CD14-positive monocyte (primary cell): ENCODE measurements around the gene NUMB. TPM values are rescaled to one million over a fixed set of nuclear protein-coding genes. Genes with fewer than 3 reads are reported as not detected.
A peak's percentile ranks its signal among the peaks of the same experiment; 100 is the strongest.

Experiments
- DNase-seq, 3 donors: peaks; one replicate each; pipeline ENCODE4 v3.0.0-alpha.2; 2011 to 2022
- H2AFZ ChIP-seq: 2 replicates; pipeline ENCODE4 v1.6.0; 2012; ENCODE audit warnings: mild to moderate bottlenecking, low read depth, low read length, inconsistent platforms; ENCODE audit not compliant: insufficient read depth, poor library complexity, severe bottlenecking
- H3K27ac ChIP-seq, 2 donors: 1 replicate in 1 of 2; 2 replicates in 1 of 2; pipeline ENCODE4 v1.5.1; 2012 to 2013; ENCODE audit warnings: low read length in 2 of 2, control low read depth in 1 of 2, inconsistent platforms in 1 of 2, low read depth in 1 of 2, mild to moderate bottlenecking in 1 of 2
- H3K27me3 ChIP-seq, 2 donors: one replicate each; pipeline versions ENCODE4 v1.6.0 to v1.6.1; 2011 to 2013; ENCODE audit warnings: low read length in 2 of 2; ENCODE audit not compliant: control insufficient read depth in 2 of 2, insufficient read depth in 2 of 2
- H3K36me3 ChIP-seq, 2 donors: replicated peaks in 1 of 2; 1 replicate in 1 of 2; 2 replicates in 1 of 2; pipeline versions ENCODE4 v1.5.1 to v1.6.1; 2012 to 2013; ENCODE audit warnings: low read length in 2 of 2, control low read depth in 1 of 2, inconsistent platforms in 1 of 2, mild to moderate bottlenecking in 1 of 2; ENCODE audit not compliant: insufficient read depth in 2 of 2, control insufficient read depth in 1 of 2
- H3K4me1 ChIP-seq, 2 donors: 1 replicate in 1 of 2; 2 replicates in 1 of 2; pipeline versions ENCODE4 v1.5.1 to v1.6.1; 2012 to 2013; ENCODE audit warnings: low read length in 2 of 2, control low read depth in 1 of 2, inconsistent platforms in 1 of 2, mild to moderate bottlenecking in 1 of 2, moderate library complexity in 1 of 2; ENCODE audit not compliant: insufficient read depth in 2 of 2, control insufficient read depth in 1 of 2
- H3K4me2 ChIP-seq: replicated peaks from 2 replicates; pipeline ENCODE3; 2012; ENCODE audit warnings: low read length, moderate library complexity, mild to moderate bottlenecking; ENCODE audit not compliant: poor library complexity, severe bottlenecking; ENCODE audit errors: extremely low read depth
- H3K4me3 ChIP-seq, 3 experiments: fragments of 200-600 bp in 1 of 3; sonication (generic) in 1 of 3; replicated peaks in 1 of 3; 1 replicate in 2 of 3; 2 replicates in 1 of 3; pipeline ENCODE4 v1.5.1; 2011 to 2013; ENCODE audit warnings: low read length in 3 of 3, mild to moderate bottlenecking in 3 of 3, control low read depth in 2 of 3, low read depth in 2 of 3, inconsistent platforms in 1 of 3, moderate library complexity in 1 of 3
- H3K79me2 ChIP-seq: 2 replicates; pipeline ENCODE4 v1.6.0; 2012; ENCODE audit warnings: mild to moderate bottlenecking, control low read depth, inconsistent platforms, low read length, moderate library complexity; ENCODE audit not compliant: insufficient read depth
- H3K9ac ChIP-seq: 2 replicates; pipeline ENCODE4 v1.6.0; 2017; ENCODE audit warnings: low read length, mild to moderate bottlenecking; ENCODE audit not compliant: insufficient read depth, poor library complexity, severe bottlenecking
- H3K9me3 ChIP-seq, 2 donors: replicated peaks in 1 of 2; 1 replicate in 1 of 2; 2 replicates in 1 of 2; pipeline versions ENCODE4 v1.5.1 to v1.6.1; 2012 to 2013; ENCODE audit warnings: low read length in 2 of 2, control low read depth in 1 of 2; ENCODE audit not compliant: control insufficient read depth in 1 of 2, insufficient read depth in 1 of 2
- H4K20me1 ChIP-seq: 2 replicates; pipeline ENCODE4 v1.6.0; 2012; ENCODE audit warnings: mild to moderate bottlenecking, low read length, control low read depth, moderate library complexity; ENCODE audit not compliant: insufficient read depth
- H3K27ac Mint-ChIP-seq, 7 donors: one replicate each; pipeline ENCODE4 v1.8.0; 2020; ENCODE audit warnings: mild to moderate bottlenecking in 7 of 7, mixed read lengths in 7 of 7, moderate library complexity in 6 of 7, inconsistent platforms in 2 of 7
- H3K27me3 Mint-ChIP-seq, 3 donors: one replicate each; pipeline ENCODE4 v1.8.0; 2021 to 2022; ENCODE audit warnings: low read depth in 3 of 3, mild to moderate bottlenecking in 3 of 3, mixed read lengths in 3 of 3, moderate library complexity in 3 of 3, inconsistent platforms in 1 of 3
- H3K36me3 Mint-ChIP-seq, 2 donors: one replicate each; pipeline ENCODE4 v1.8.0; 2020; ENCODE audit warnings: mixed read lengths in 2 of 2, inconsistent platforms in 1 of 2, mild to moderate bottlenecking in 1 of 2
- H3K4me1 Mint-ChIP-seq: one replicate; pipeline ENCODE4 v1.8.0; 2020; ENCODE audit warnings: mild to moderate bottlenecking, mixed read lengths
- H3K4me3 Mint-ChIP-seq, 2 donors: one replicate each; pipeline ENCODE4 v1.8.0; 2020; ENCODE audit warnings: mild to moderate bottlenecking in 2 of 2, mixed read lengths in 2 of 2, moderate library complexity in 1 of 2
- H3K9me3 Mint-ChIP-seq, 7 donors: one replicate each; pipeline ENCODE4 v1.8.0; 2020 to 2022; ENCODE audit warnings: mixed read lengths in 7 of 7, mild to moderate bottlenecking in 6 of 7, moderate library complexity in 6 of 7, inconsistent platforms in 2 of 7
- CTCF ChIP-seq: fragments of 200-600 bp; IDR thresholded peaks from one replicate; pipeline ENCODE4 v1.8.0; 2022; ENCODE audit warnings: antibody characterized with exemption, mild to moderate bottlenecking
- WGBS: methylation state at CpG from one replicate; pipeline ENCODE4 v1.1.5; 2013; ENCODE audit warnings: missing lambda C conversion rate; ENCODE audit not compliant: insufficient coverage; 5-methylcytosine and 5-hydroxymethylcytosine counted together
- intact Hi-C, 2 donors: fragments of 100-400 bp; cut with micrococcal nuclease; formaldehyde crosslinking; loops; one replicate each; pipeline versions ENCODE4 v1.15.0 to v1.15.1; 2023
- polyA plus RNA-seq, 3 donors: library from polyadenylated mRNA; depleted of rRNA in 1 of 3; unstranded in 2 of 3; stranded (reverse) in 1 of 3; fragments of 300-500 nt in 2 of 3; fragments of >200 nt in 1 of 3; fragmentation: Illumina TruSeq in 2 of 3; gene quantifications; 1 replicate in 2 of 3; 2 replicates in 1 of 3; pipeline ENCODE4 v1.2.3, GENCODE V29; 2012 to 2021

The NUMB gene
- polyA plus RNA-seq, 3 donors, result 83.4 to 223 (median 126) TPM

GRCh38 chr14:73463411-73463810 is 5.1 kb upstream of the NUMB start:
- peak overlapping the region; percentile 87 to 92 for H3K4me3 Mint-ChIP-seq
- H3K4me1 Mint-ChIP-seq, result peaks cover 91% of the 10 kb centered on the region
- no peak overlapping the region for H2AFZ ChIP-seq
- H3K4me2 ChIP-seq, result peak overlapping the region; percentile 92
- H3K4me1 ChIP-seq, result peaks cover 84 to 96% of the 10 kb centered on the region in 2 donors
- H3K27ac ChIP-seq, result peak overlapping the region; percentile 89 to 98
- intact Hi-C loops, result no loop called here
- peaks cover 20 to 25% of the 10 kb centered on the region in 2 donors for H3K36me3 Mint-ChIP-seq
- no peaks in the 10 kb centered on the region for H3K36me3 ChIP-seq
- H3K27me3 ChIP-seq, result no peaks in the 10 kb centered on the region
- H3K9me3 Mint-ChIP-seq, result no peaks in the 10 kb centered on the region
- peak overlapping the region; percentile 47 for H3K9ac ChIP-seq
- H3K4me3 ChIP-seq, result peak overlapping the region; percentile 33 to 79 (median 76)
- peaks cover 0 to 4% (median 0%) of the 10 kb centered on the region in 3 donors for H3K27me3 Mint-ChIP-seq
- H3K27ac Mint-ChIP-seq, result peak overlapping the region; percentile 99 to 100 (median 99)
- H3K79me2 ChIP-seq, result peaks cover 50% of the 10 kb centered on the region
- no peaks in the 10 kb centered on the region for H3K9me3 ChIP-seq
- DNase-seq, result peak; percentile 97 to 100 (median 99)
- no peak for TF ChIP-seq CTCF
- H4K20me1 ChIP-seq, result peaks cover 4% of the 10 kb centered on the region
- 0% methylated on average over 4 of the region's 5 CpGs for WGBS

GRCh38 chr14:73462815-73463214 is 4.5 kb upstream of the NUMB start:
- H3K9me3 Mint-ChIP-seq, result peaks cover 0 to 1% (median 0%) of the 10 kb centered on the region in 7 donors

More at GRCh38 chr14:73462815-73463214, 4.5 kb upstream of the NUMB start:
- Histone ChIP-seq H3K79me2 (peaks cover 56% of the 10 kb centered on the region), H3K27me3 (no peaks in the 10 kb centered on the region), H3K9me3 (no peaks in the 10 kb centered on the region), H3K27ac (peak overlapping the region; percentile 89 to 98), H3K4me3 (peak overlapping the region; percentile 33 to 79 (median 76)), H3K4me1 (peaks cover 80 to 90% of the 10 kb centered on the region in 2 donors), H2AFZ (no peak overlapping the region), H3K9ac (peak overlapping the region; percentile 47), H4K20me1 (peaks cover 5% of the 10 kb centered on the region), H3K36me3 (no peaks in the 10 kb centered on the region), H3K4me2 (peak overlapping the region; percentile 92)
- H3K4me1 Mint-ChIP-seq, result peaks cover 85% of the 10 kb centered on the region
- no CpG with 5 or more reads among the region's 4 CpGs for WGBS
- DNase-seq, result no peak
- intact Hi-C loops, result no loop called here
- no peak for TF ChIP-seq CTCF
- peaks cover 0 to 5% (median 0%) of the 10 kb centered on the region in 3 donors for H3K27me3 Mint-ChIP-seq
- peak overlapping the region; percentile 99 to 100 (median 99) for H3K27ac Mint-ChIP-seq
- H3K4me3 Mint-ChIP-seq, result peak overlapping the region; percentile 87 to 92
- H3K36me3 Mint-ChIP-seq, result peaks cover 20 to 25% of the 10 kb centered on the region in 2 donors
